ENCODE measurements around the gene IPO8. TPM values are rescaled to one million over a fixed set of nuclear protein-coding genes. Genes with fewer than 3 reads are reported as not detected.

Gene IPO8
- total RNA-seq, 1 experiment from 2014 or later: 48.0 TPM

- no peak for DNase-seq
- no peak overlapping the region for H3K18ac ChIP-seq (ENCODE audit: insufficient read length, low read depth, low read length)
- H3K27ac ChIP-seq (ENCODE audit: insufficient read length, low read depth, low read length): no peak overlapping the region
- no peaks in the 10 kb centered on the region for H4K20me1 ChIP-seq (ENCODE audit: control insufficient read depth, insufficient read depth, insufficient read length)
- no peak overlapping the region for H3T11ph ChIP-seq (ENCODE audit: low read length)
- H4K8ac ChIP-seq (replicated peaks; ENCODE audit: insufficient read length, low read depth, low read length): no peak overlapping the region
- no peak overlapping the region for H3K14ac ChIP-seq (ENCODE audit: insufficient read depth, low read length)
- no peaks in the 10 kb centered on the region for H3K9me3 ChIP-seq (ENCODE audit: control insufficient read depth, low read depth, low read length)
- H3K4me2 ChIP-seq (ENCODE audit: insufficient read depth, insufficient read length, low read length): no peak overlapping the region
- H2BK120ac ChIP-seq (ENCODE audit: low read depth, low read length, poor library complexity, severe bottlenecking): no peak overlapping the region
- peaks cover 0 to 4% (median 4%) of the 10 kb centered on the region in 3 experiments; a peak in 4 of 7 replicates for H3K36me3 Mint-ChIP-seq (ENCODE audit: insufficient read depth in 1 of 3, low read depth in 3 of 3)
- H3K79me1 ChIP-seq (ENCODE audit: insufficient read depth, low read depth, low read length, poor library complexity, severe bottlenecking): no peaks in the 10 kb centered on the region
- H4K5ac ChIP-seq (ENCODE audit: insufficient read length, low read depth, low read length): no peak overlapping the region
- H3K4me3 Mint-ChIP-seq: no peak overlapping the region
- no peaks in the 10 kb centered on the region for H3K23me2 ChIP-seq (ENCODE audit: insufficient read length, low read depth, low read length, poor library complexity, severe bottlenecking)
- no peak overlapping the region for H2BK5ac ChIP-seq (ENCODE audit: insufficient read length, low read length)
- no peaks in the 10 kb centered on the region for H3K27me3 Mint-ChIP-seq (ENCODE audit: low read depth)
- no peak overlapping the region for H2BK15ac ChIP-seq (ENCODE audit: low read depth, low read length)
- H4K91ac ChIP-seq (ENCODE audit: insufficient read length, low read depth, low read length): no peak overlapping the region
- H3K4me1 Mint-ChIP-seq: peaks cover 0 to 4% of the 10 kb centered on the region in 2 experiments; a peak in 1 of 4 replicates
- TF ChIP-seq, protein P1, sequence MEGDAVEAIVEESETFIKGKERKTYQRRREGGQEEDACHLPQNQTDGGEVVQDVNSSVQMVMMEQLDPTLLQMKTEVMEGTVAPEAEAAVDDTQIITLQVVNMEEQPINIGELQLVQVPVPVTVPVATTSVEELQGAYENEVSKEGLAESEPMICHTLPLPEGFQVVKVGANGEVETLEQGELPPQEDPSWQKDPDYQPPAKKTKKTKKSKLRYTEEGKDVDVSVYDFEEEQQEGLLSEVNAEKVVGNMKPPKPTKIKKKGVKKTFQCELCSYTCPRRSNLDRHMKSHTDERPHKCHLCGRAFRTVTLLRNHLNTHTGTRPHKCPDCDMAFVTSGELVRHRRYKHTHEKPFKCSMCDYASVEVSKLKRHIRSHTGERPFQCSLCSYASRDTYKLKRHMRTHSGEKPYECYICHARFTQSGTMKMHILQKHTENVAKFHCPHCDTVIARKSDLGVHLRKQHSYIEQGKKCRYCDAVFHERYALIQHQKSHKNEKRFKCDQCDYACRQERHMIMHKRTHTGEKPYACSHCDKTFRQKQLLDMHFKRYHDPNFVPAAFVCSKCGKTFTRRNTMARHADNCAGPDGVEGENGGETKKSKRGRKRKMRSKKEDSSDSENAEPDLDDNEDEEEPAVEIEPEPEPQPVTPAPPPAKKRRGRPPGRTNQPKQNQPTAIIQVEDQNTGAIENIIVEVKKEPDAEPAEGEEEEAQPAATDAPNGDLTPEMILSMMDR (conservative IDR thresholded peaks at IDR 0.05): peak; percentile 29; the same call in 1 of the 3 replicates
- no peak overlapping the region for H3K4ac ChIP-seq (ENCODE audit: low read depth, low read length)
- H3K56ac ChIP-seq (ENCODE audit: insufficient read length, low read depth, low read length): no peak overlapping the region
- peak overlapping the region in 1 of 3 experiments; percentile 35; a peak in 1 of 7 replicates for H3K27ac Mint-ChIP-seq
- H3K9ac ChIP-seq (ENCODE audit: extremely low read depth, insufficient read length, low read length): no peak overlapping the region
- no peak overlapping the region for H2AK5ac ChIP-seq (ENCODE audit: insufficient read length, low read length)
- no peak overlapping the region for H3K23ac ChIP-seq (ENCODE audit: insufficient read length, low read depth, low read length)
- no peaks in the 10 kb centered on the region for H3K79me2 ChIP-seq (ENCODE audit: insufficient read depth, low read length)
- no peaks in the 10 kb centered on the region for H3K27me3 ChIP-seq (ENCODE audit: insufficient read depth, low read length)
- H2BK12ac ChIP-seq (ENCODE audit: insufficient read length, low read depth, low read length): no peak overlapping the region
- no peak overlapping the region for H2AFZ ChIP-seq (ENCODE audit: low read length)
- H3K4me1 ChIP-seq (ENCODE audit: insufficient read depth, low read length): no peaks in the 10 kb centered on the region
- H3K9me3 Mint-ChIP-seq: no peaks in the 10 kb centered on the region
- no CpG with 5 or more reads among the region's 6 CpGs for WGBS (ENCODE audit: extremely low coverage, insufficient read length, low lambda C conversion rate)
- no peak overlapping the region for H2BK20ac ChIP-seq (ENCODE audit: low read depth, low read length, poor library complexity, severe bottlenecking)
These were observed 71.7 kb downstream of the IPO8 start for GRCh38 chr12:30624009-30624408.

Data from H9 (cell line).